Measurements from ENCODE around the gene LIME1.

DNA sequence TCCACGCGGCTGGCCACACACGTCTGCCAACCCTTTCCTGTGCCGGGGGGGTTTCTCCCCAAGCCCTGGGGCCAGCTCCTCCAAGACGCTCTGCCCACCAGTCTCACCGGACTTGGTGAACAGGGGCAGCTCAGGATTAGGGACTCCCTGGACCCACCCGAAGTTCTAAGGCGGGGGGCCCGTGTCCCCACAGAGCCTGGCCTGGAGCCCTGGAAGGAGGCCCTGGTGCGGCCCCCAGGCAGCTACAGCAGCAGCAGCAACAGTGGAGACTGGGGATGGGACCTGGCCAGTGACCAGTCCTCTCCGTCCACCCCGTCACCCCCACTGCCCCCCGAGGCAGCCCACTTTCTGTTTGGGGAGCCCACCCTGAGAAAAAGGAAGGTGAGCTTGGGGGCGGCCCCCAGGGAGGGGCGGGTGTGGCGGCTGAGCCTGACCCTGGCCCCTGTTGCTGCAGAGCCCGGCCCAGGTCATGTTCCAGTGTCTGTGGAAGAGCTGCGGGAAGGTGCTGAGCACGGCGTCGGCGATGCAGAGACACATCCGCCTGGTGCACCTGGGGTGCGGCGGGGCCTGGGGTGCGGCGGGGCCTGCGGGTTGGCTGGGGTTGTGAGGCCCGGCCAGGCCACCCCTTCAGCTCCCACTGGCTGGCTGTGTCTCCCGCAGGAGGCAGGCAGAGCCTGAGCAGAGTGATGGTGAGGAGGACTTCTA is 5.4 kb downstream of the LIME1 start:
- no peak for TF ChIP-seq CTBP1 (IDR thresholded peaks at IDR 0.05; ENCODE audit: borderline replicate concordance)
- no peak for TF ChIP-seq EZH2 (IDR thresholded peaks at IDR 0.05; ENCODE audit: borderline replicate concordance, low read depth, low read length)
- no peak for TF ChIP-seq PHF21A (IDR thresholded peaks at IDR 0.05; ENCODE audit: borderline replicate concordance, low read depth)
- no peak for TF ChIP-seq SMAD1 (IDR thresholded peaks at IDR 0.05; ENCODE audit: low read depth, low read length, partially characterized antibody)
- no peak for TF ChIP-seq RBFOX2 (IDR thresholded peaks at IDR 0.05; ENCODE audit: low read depth, low read length)
- TF ChIP-seq, protein P1, sequence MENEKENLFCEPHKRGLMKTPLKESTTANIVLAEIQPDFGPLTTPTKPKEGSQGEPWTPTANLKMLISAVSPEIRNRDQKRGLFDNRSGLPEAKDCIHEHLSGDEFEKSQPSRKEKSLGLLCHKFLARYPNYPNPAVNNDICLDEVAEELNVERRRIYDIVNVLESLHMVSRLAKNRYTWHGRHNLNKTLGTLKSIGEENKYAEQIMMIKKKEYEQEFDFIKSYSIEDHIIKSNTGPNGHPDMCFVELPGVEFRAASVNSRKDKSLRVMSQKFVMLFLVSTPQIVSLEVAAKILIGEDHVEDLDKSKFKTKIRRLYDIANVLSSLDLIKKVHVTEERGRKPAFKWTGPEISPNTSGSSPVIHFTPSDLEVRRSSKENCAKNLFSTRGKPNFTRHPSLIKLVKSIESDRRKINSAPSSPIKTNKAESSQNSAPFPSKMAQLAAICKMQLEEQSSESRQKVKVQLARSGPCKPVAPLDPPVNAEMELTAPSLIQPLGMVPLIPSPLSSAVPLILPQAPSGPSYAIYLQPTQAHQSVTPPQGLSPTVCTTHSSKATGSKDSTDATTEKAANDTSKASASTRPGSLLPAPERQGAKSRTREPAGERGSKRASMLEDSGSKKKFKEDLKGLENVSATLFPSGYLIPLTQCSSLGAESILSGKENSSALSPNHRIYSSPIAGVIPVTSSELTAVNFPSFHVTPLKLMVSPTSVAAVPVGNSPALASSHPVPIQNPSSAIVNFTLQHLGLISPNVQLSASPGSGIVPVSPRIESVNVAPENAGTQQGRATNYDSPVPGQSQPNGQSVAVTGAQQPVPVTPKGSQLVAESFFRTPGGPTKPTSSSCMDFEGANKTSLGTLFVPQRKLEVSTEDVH (IDR thresholded peaks at IDR 0.05; ENCODE audit: low read depth, partially characterized antibody): no peak
- no peak for TF ChIP-seq EP400 (IDR thresholded peaks at IDR 0.05)
- TF ChIP-seq FOXK1 (CRISPR knock-in tag; IDR thresholded peaks at IDR 0.05; ENCODE audit: borderline replicate concordance): no peak
- TF ChIP-seq POLR2AphosphoS5 (IDR thresholded peaks at IDR 0.05; ENCODE audit: control insufficient read depth, insufficient read depth, low read depth, low read length): no peak
- no peak for TF ChIP-seq TGIF2 (CRISPR knock-in tag; IDR thresholded peaks at IDR 0.05)
- TF ChIP-seq NRF1 (conservative IDR thresholded peaks at IDR 0.05 in 1 of 2, IDR thresholded peaks at IDR 0.05 in 1 of 2): no peak
- TF ChIP-seq, protein P2, sequence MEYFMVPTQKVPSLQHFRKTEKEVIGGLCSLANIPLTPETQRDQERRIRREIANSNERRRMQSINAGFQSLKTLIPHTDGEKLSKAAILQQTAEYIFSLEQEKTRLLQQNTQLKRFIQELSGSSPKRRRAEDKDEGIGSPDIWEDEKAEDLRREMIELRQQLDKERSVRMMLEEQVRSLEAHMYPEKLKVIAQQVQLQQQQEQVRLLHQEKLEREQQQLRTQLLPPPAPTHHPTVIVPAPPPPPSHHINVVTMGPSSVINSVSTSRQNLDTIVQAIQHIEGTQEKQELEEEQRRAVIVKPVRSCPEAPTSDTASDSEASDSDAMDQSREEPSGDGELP (CRISPR knock-in tag; IDR thresholded peaks at IDR 0.05; ENCODE audit: borderline replicate concordance): no peak
- no peak for TF ChIP-seq POLR2A (conservative IDR thresholded peaks at IDR 0.05)
- TF ChIP-seq, protein P3, sequence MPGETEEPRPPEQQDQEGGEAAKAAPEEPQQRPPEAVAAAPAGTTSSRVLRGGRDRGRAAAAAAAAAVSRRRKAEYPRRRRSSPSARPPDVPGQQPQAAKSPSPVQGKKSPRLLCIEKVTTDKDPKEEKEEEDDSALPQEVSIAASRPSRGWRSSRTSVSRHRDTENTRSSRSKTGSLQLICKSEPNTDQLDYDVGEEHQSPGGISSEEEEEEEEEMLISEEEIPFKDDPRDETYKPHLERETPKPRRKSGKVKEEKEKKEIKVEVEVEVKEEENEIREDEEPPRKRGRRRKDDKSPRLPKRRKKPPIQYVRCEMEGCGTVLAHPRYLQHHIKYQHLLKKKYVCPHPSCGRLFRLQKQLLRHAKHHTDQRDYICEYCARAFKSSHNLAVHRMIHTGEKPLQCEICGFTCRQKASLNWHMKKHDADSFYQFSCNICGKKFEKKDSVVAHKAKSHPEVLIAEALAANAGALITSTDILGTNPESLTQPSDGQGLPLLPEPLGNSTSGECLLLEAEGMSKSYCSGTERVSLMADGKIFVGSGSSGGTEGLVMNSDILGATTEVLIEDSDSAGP (CRISPR knock-in tag; IDR thresholded peaks at IDR 0.05): no peak
